ENCODE data around the gene PPM1B.

GRCh38 chr2:44164617-44165016 lies 4.1 kb upstream of the PPM1B start:
- TF ChIP-seq CTCF (IDR thresholded peaks at IDR 0.05; ENCODE audit: insufficient read depth, low read length) (no peak), REST (IDR thresholded peaks at IDR 0.05; ENCODE audit: insufficient replicate concordance, low read depth) (no peak)
